Measurements from ENCODE around the gene TRRAP. TPM values are rescaled to one million over a fixed set of nuclear protein-coding genes. Genes with fewer than 3 reads are reported as not detected.

Gene TRRAP
- polyA plus RNA-seq, 1 donor (not counting 4 experiments of a cell fraction or from before 2014, with no cell fraction given): 6.1 TPM

DNA sequence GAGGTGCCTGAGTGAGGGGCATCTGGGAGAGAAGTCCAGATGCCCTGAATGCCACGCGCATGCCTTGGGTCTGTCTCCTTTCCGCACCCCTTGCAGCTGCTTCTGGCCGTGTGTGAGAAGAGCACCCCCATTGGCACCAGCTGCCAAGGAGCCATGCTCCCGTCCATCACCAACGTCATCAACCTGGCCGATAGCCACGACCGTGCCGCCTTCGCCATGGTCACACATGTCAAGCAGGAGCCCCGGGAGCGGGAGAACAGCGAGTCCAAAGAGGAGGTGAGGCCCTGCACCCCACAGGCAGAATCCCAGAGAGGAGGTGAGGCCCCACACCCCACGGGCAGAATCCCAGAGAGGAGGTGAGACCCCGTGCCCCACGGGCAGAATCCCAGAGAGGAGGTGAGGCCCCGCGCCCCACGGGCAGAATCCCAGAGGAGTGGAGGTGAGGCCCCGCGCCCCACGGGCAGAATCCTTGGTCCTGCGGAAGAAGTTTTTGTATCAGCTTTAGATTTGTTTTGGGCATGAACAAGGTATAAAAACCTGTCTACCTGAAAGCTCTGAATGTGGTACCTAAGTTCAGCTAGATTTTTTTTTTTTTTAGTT lies 91.8 kb downstream of the TRRAP start:
- Histone ChIP-seq H3K9me3 (ENCODE audit: control insufficient read depth, low read depth, low read length) (no peaks in the 10 kb centered on the region), H3K4me1 (ENCODE audit: control insufficient read depth, extremely low read depth, insufficient read depth, low read length) (peaks cover 6% of the 10 kb centered on the region), H3K4me2 (ENCODE audit: control insufficient read depth, extremely low read depth, insufficient read depth, low read depth, low read length) (no peak overlapping the region), H3K9ac (ENCODE audit: control insufficient read depth, extremely low read depth, insufficient read depth, low read length) (no peak overlapping the region), H3K27me3 (ENCODE audit: control insufficient read depth, extremely low read depth, insufficient read depth, low read length) (no peaks in the 10 kb centered on the region), H3K27ac (ENCODE audit: control insufficient read depth, insufficient read depth, low read length) (no peak overlapping the region), H3K36me3 (ENCODE audit: control insufficient read depth in 2 of 2, extremely low read depth in 1 of 2, insufficient read depth in 2 of 2, low read length in 2 of 2) (peaks cover 27 to 46% of the 10 kb centered on the region in 2 experiments), H4K20me1 (ENCODE audit: control insufficient read depth, extremely low read depth, insufficient read depth, low read length) (no peaks in the 10 kb centered on the region), H3K4me3 (ENCODE audit: control insufficient read depth in 2 of 3, extremely low read depth in 1 of 3, insufficient read depth in 2 of 3, low read depth in 1 of 3, low read length in 3 of 3) (no peak overlapping the region), H3K79me2 (ENCODE audit: control insufficient read depth, insufficient read depth, low read length) (no peaks in the 10 kb centered on the region), H2AFZ (ENCODE audit: control insufficient read depth, low read length) (no peak overlapping the region), H3K9me1 (ENCODE audit: control insufficient read depth, extremely low read depth, insufficient read depth, low read length) (no peaks in the 10 kb centered on the region)
- no peak for FAIRE-seq
- TF ChIP-seq, protein P1, sequence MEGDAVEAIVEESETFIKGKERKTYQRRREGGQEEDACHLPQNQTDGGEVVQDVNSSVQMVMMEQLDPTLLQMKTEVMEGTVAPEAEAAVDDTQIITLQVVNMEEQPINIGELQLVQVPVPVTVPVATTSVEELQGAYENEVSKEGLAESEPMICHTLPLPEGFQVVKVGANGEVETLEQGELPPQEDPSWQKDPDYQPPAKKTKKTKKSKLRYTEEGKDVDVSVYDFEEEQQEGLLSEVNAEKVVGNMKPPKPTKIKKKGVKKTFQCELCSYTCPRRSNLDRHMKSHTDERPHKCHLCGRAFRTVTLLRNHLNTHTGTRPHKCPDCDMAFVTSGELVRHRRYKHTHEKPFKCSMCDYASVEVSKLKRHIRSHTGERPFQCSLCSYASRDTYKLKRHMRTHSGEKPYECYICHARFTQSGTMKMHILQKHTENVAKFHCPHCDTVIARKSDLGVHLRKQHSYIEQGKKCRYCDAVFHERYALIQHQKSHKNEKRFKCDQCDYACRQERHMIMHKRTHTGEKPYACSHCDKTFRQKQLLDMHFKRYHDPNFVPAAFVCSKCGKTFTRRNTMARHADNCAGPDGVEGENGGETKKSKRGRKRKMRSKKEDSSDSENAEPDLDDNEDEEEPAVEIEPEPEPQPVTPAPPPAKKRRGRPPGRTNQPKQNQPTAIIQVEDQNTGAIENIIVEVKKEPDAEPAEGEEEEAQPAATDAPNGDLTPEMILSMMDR (optimal IDR thresholded peaks at IDR 0.05 in 1 of 3, IDR thresholded peaks at IDR 0.05 in 1 of 3, conservative IDR thresholded peaks at IDR 0.05 in 1 of 3; ENCODE audit: extremely low read depth in 1 of 3, insufficient read depth in 2 of 3, low read length in 3 of 3): no peak
- no peak for TF ChIP-seq EZH2 (IDR thresholded peaks at IDR 0.05; ENCODE audit: low read length)
- no peak for DNase-seq (ENCODE audit: low read depth, low spot score)
- dilution Hi-C loops (cut with MboI; ENCODE audit: extremely low pct_ligation_motif_present, low sequenced_read_pairs): no loop called here

DNA sequence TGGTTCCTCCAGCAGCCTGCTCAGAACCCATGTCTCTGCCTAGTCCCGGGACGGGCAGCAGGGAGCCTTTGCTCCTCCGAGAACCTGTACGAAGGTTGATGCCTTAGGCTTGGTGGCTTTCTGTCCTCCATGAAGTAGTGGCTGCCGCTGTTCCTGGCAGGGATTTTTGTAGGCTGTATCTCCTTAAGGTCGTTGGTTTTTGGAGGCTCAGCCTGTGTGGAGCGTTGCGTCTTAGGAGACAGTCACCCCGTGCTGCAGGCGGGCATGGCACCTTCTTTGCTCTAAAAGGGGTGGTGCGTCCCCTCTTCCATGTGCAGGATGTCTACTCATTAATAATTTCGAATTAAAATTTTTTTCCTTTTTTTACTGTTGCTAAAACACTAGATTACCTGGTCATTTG lies 92.5 kb downstream of the TRRAP start:
- dilution Hi-C loops (cut with MboI; ENCODE audit: extremely low pct_ligation_motif_present, low sequenced_read_pairs): no loop called here
- Histone ChIP-seq H3K36me3 (ENCODE audit: control insufficient read depth in 2 of 2, extremely low read depth in 1 of 2, insufficient read depth in 2 of 2, low read length in 2 of 2) (peaks cover 23 to 48% of the 10 kb centered on the region in 2 experiments), H4K20me1 (ENCODE audit: control insufficient read depth, extremely low read depth, insufficient read depth, low read length) (no peaks in the 10 kb centered on the region), H3K9me3 (ENCODE audit: control insufficient read depth, low read depth, low read length) (no peaks in the 10 kb centered on the region), H3K4me3 (ENCODE audit: control insufficient read depth in 2 of 3, extremely low read depth in 1 of 3, insufficient read depth in 2 of 3, low read depth in 1 of 3, low read length in 3 of 3) (no peak overlapping the region), H3K27ac (ENCODE audit: control insufficient read depth, insufficient read depth, low read length) (no peak overlapping the region), H3K9ac (ENCODE audit: control insufficient read depth, extremely low read depth, insufficient read depth, low read length) (no peak overlapping the region), H3K79me2 (ENCODE audit: control insufficient read depth, insufficient read depth, low read length) (no peaks in the 10 kb centered on the region), H3K4me1 (ENCODE audit: control insufficient read depth, extremely low read depth, insufficient read depth, low read length) (peaks cover 6% of the 10 kb centered on the region), H2AFZ (ENCODE audit: control insufficient read depth, low read length) (no peak overlapping the region), H3K9me1 (ENCODE audit: control insufficient read depth, extremely low read depth, insufficient read depth, low read length) (no peaks in the 10 kb centered on the region), H3K4me2 (ENCODE audit: control insufficient read depth, extremely low read depth, insufficient read depth, low read depth, low read length) (no peak overlapping the region), H3K27me3 (ENCODE audit: control insufficient read depth, extremely low read depth, insufficient read depth, low read length) (no peaks in the 10 kb centered on the region)
- FAIRE-seq (no peak), DNase-seq (ENCODE audit: low read depth, low spot score) (no peak)
- TF ChIP-seq EZH2 (IDR thresholded peaks at IDR 0.05; ENCODE audit: low read length): no peak
- TF ChIP-seq, protein P1 (optimal IDR thresholded peaks at IDR 0.05 in 1 of 3, IDR thresholded peaks at IDR 0.05 in 1 of 3, conservative IDR thresholded peaks at IDR 0.05 in 1 of 3; ENCODE audit: extremely low read depth in 1 of 3, insufficient read depth in 2 of 3, low read length in 3 of 3): no peak
